CD4-positive, alpha-beta T cell treated with Interferon gamma for 1 hour (primary cell): ENCODE data around the gene REV1.
"Not testable (repeated sequence)": the region's sequence is repeated elsewhere in the genome, so short reads cannot be mapped to it uniquely, and the experiment has no call there.

Experiments used
- DNase-seq: peaks from one replicate; pipeline ENCODE4 v3.0.0-alpha.2; 2020

Gene REV1

DNA sequence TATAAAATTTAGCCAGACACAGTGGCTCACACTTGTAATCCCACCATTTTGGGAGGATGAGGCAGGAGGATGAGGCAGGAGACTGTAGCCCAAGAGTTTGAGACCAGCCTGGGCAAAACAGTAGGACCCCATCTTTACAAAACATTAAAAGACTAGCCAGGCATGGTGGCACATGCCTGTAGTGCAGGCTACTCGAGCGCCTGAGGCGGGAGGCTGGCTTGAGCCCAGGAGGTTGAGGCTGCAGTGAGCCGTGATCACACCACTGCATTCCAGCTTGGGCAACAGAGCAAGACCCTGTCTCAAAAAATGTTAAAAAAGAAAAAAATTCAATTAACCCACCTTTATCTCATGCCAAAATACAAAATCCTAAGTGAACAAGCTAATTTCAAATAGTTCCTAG is 4.0 kb downstream of the REV1 start:
- DNase-seq = no peak

DNA sequence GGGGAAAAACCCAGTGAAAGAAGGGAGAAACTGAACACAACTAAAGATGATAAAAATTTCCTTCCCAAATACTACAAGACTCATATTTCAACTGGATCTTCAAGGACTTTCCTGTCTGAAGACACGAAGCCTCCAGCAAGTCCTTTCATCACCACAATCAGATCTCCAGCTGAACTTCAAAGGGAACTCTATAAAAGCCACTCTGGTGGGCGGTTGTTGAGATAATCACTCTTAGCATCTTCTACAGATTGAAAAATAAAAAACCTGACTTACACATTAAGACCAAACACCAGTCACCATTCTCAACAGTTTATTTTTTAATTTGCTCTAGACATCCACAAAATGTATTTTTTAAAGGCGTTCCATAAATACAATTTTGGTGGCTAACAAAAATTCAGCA is 4.4 kb downstream of the REV1 start:
- DNase-seq = no peak

DNA sequence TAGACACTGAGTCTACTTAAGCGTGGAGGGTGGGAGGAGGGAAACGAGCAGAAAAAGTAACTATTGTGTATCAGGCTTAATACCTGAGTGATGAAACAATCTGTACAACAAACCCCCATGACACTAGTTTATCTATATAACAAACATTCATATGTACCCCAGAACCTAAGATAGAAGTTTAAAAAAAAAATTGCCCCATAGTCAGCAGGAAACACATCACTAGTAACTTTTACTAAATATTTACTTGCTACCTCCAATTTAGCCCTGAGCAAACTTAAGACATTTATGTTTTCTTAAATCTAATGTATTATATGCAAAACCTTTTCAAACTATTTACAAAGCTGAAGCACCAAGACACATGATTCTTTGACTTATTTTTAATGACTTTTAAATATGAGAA is 5.6 kb downstream of the REV1 start:
- no peak for DNase-seq

DNA sequence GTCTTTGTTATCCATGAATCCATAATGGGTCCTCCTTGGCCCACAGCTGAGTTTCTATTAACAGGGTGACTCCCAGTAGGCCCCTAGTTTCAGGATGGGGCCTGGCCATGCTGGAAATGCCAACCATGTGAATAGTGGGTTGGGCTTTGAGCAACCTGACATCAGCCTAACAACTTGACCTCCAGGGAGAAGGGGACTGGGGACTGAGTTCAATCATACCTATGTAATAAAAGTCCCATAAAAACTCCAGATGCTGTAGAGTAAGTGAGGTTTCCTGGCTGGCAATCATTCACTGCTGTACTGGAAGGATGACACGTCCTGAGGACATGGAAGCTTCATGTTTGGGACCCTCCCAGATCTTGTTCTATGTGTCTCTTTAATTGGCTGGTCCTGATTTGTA is 7.9 kb downstream of the REV1 start:
- no peak for DNase-seq

DNA sequence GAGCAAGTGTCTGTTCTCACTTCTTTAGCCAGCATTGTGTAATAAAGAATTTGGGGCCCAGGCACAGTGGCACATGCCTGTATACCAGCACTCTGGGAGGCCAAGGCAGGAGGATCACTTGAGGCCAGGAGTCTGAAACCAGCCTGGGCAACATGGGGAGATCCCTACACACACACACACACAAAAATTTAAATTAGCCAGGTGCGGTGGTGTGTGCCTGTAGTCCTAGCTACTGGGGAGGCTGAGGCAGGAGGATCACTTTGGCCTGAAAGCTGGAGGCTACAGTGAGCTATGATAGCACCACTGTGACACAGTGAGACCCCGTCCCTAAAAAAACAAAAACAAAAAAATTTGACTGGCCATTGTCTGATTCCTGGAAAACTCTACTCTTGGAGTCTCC is 8.3 kb downstream of the REV1 start:
- DNase-seq = no peak

DNA sequence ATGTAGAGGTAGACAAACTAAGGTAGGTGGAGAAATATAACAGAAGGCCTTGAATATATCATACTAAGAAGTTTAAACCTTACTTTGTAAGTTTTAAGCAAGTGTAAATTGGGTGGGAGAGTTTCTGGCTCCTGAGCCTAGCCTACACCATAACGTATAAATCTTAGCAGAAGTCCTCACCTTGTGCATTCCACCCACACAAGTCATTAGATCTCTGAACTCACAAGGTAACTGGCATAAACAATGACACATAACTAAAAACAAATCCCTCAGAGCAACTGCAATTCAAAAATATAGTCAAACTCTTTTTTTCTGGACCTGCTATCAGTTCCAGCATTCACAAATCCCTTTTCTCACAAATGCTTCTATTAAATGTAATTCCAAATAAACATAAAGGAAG is 9.4 kb downstream of the REV1 start:
- DNase-seq = no peak

DNA sequence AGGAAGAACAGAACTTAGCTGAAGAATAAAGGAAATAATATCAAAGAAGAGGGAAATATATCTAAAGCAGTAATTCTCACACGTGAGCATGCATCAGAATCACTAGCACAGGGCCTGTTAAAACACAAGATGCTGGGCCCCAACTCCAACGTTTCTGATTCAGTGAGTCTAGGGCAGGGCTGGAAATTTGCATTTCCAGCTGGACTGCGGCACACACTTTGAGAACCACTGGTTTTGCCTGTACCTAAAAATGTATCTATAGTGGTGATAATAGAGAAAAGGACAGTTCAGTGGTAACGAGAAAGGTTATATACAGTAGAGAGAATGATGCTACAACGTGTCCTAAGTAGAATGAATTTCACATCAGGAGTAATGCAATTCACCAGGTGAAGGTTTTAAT is 11.2 kb downstream of the REV1 start:
- no peak for DNase-seq

DNA sequence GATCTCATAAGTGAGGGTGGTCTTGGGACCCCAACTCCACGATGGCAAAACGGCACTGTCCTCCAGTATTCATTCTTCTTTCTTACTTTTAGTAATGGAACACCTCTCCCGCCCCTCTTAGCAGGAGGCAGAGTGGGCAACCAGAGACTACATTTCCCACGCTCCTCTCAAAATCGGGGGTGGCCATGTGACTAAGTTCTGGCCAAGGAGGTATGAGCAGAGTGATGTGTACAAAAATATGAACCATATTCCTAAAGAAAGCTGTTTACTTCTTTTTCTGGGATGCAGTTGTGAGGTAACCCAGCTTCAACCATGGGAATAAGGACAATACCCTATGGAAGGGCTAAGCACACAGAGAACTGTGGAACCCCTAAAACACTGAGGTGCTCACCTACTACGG is 12.8 kb downstream of the REV1 start:
- DNase-seq = no peak

DNA sequence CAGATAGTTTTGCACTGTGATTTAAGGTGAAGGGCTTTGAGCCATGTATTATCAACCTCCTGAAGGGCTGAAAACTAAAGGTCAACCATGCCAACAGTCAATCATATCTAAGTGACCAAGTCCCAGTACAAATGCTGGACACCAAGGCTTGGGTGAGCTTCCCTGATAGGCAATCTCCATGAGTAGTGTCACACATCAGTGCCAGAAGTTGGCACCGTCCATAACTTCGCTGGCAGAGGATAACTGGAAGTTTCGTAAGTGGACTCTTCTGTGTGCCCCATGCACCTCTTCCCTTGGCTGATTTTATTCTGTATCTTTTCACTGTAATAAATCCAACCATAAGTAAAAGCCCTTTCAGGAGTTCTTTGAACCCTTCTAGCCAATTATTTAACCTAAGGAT is 13.2 kb downstream of the REV1 start:
- DNase-seq = no peak

DNA sequence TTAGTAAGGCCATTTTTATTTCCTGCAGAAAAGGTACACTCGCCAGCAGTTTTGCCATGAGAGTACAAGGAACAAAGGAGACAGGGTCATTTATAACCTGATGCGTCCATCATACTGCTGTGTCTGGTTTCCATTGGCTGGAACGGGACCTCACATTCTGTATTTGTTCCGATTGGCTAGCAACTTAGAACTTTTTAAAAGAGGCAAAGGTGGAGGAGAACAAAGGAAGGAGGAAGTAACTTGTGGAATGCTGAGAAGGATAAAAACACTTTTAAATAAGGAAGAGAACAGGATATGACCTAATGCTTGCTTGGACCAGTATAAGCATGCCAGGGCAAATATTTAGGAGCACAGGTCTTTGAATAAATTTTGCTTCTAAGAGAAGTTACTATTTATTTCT is 14.7 kb downstream of the REV1 start:
- not testable (repeated sequence) for DNase-seq

DNA sequence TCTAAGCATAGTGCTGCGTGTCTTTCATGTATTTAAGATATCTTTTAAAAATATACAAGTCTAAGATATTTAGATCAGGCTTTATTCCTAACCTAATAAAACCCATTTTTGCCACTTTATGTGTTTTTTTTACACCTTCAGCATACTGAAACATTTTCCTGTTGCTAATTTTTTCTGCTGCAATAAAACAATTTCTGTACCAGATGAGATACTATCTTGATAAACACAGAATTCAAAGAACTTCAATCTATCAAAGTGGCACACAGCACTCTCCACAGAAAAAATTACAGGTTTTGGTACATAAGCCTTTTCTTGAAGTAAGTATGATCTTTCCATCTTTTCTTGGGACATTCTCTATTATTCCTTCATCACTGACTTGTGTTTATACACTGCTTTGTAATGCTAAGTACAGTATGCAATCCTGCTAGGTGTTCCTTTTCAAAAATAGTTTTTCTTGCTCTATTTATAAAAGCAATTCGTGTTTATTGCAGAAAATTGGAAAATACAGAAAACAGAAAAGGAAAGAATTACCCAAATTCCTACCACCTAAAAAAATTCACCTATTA is 16.2 kb downstream of the REV1 start:
- DNase-seq = no peak

DNA sequence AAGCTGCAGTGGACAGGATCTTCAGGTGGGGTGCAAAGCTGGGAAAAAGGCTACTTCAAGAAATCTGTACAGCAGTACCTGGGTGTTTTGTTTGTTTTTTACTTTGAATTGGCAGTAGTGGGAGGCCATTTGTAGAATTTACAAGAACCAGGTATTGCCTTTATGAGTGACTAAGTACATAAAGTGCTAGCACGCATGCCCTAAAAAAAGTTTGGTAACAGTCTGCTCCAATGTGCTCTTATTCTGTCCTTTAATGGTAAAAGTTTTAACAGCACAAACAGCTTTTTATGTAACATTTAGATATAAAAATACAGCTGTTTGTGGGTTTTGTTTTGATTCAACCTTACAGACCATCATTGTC is 17.2 kb downstream of the REV1 start:
- DNase-seq = no peak

DNA sequence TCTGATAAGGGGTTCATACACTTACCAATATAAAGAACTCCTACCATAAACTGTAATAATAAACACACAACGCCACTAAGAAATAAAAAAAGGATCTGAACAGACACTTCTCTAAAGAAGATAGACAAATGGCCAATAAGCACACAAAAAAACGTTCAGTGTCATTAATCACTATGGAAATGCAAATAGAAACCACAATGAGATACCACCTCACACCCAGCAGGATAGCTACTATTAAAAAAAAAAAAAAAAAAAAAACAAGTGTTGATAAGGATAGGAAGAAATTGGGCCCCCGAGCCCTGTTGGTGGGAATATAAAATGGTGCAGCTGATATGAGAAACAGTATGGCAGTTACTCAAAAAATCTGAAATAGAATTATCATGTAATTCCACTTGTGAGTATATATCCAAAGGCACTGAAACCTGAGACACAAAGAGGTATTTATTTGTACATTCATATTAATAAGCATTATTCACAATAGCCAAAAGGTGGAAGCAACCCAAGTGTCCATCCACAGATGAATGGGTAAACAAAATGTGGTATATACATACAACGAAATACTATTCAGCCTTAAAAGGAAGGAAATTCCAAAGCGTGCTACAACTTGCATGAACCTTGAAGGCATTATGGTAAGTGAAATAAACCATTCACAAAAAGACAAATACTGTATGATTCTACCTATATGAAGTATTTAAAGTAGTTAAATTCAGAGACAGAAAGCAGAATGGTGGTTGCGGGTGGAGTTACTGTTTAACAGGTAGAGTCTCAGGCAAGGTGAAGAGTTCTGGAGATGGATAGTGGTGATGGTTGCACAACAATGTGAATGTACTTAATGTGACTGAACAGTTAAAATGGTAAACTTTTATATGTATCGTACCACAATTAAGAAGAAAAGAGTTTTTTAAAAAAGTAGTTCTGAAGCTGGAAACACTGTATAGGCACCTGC is 17.9 kb downstream of the REV1 start:
- no peak for DNase-seq

DNA sequence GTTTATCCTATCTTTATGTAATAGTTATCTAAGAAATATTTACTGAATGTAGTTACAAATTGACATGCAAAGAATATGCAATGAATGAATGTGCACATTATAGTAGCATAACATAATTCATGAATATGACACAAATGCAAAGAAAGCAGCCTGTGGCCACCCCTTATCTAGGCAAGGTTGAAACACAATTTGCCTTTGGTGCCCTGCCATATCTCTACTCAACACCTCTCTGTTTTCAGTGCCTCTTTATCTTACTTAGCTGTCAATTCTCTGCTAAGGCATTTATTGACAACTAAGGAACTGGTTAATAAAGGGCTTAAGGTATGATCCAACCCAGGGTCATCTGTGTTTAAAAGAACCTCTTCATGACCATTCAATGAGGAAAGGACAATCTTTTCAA is 18.9 kb downstream of the REV1 start:
- DNase-seq = no peak

DNA sequence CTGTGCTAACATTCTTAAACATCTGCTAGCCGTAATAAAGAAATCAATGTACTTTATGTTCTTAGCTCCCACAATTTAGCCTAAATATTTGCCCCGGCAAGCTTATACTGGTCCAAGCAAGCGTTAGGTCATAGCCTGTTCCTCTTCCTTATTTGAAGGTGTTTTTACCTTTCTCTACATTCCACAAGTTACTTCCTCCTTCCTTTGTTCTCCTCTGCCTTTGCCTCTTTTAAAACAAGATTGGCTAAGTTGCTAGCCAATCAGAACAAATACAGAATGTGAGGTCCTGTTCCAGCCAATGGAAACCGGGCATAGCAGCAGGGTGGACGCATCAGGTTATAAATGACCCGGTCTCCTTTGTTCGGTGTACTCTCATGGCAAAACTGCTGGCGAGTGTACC is 19.4 kb downstream of the REV1 start:
- not testable (repeated sequence) for DNase-seq

DNA sequence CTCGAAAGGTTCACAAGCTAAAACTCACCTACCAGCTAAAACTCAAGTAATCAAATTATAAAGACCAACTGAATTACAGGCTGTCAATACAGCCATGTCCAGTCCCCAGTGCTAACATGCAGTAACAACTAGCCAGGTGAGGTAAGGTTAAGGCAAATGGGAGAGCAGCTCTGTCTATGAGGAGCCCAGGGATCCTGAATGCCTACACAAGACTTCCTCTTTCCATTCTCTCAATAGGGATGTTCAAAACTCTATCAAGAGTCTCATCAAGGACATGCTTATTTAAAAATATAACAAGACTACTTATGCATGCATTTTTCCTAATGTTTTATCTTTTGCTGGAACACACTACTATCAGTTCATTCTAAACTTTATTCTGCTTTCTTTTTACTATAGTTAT is 20.4 kb downstream of the REV1 start:
- DNase-seq = no peak

DNA sequence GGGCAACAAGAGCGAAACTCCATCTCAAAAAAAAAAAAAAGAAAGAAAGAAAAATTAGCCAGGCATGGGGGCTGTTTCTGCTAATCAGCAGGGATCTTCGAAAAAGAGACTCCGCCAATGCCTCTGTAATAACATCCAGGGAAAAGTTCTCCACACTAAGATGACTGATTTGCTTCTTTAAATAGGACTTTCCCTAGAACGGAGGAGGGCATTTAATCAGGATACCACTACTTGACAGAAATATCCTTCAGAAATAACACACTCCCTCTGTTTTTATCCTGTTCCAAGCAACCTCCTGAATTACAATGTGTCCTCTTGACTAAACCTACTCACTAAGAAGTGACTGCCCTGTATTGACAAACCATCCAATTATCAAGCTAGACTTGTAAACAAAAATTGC is 21.7 kb downstream of the REV1 start:
- DNase-seq = no peak

DNA sequence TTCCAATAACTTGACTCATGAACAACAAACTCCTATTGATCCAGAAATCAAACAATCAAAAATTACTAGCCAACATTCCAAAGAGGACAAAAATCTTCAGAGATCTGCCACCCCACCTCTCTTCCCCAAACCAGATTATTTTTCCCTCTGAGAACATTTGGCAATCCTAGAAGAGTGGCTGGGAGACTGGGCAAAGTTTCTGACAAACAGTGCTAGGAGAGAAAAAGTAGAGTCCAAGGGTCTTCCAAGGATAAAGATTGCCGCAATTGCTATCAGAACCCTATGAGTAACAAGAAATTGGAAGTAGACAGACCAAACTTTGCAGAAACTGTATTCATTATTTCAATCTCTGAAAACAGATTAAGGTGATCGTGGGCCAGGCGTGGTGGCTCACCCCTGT is 22.4 kb downstream of the REV1 start:
- DNase-seq = no peak

DNA sequence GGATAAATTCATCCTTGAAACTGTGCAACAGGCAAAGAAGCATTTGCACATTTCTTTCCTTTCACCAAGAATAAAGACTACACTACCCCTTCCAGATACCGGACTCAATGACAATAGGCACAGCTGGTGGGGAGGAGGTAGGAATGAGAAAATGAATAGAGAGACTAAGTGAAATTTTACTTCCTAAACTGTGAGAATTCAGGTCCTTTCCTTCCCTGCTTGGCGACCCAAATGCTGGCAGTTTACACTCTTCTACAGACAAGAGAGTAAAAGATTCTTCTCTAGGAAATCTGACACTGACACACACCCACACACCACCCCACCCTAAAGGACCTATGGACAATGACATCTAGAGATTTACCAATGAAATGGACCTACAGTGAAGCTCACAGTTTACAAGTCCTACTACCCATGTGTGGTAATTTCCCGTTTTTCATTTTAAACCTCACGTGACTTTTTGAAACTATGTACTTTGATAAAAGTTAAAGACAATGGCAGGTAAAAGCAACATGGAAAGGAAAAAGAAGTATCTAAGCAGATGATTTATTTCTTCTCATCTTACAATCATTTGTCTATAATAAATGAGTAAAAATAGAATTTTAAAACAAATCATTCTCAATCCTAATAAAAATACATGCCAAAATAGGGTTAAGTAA is 27.9 kb downstream of the REV1 start:
- DNase-seq = no peak

DNA sequence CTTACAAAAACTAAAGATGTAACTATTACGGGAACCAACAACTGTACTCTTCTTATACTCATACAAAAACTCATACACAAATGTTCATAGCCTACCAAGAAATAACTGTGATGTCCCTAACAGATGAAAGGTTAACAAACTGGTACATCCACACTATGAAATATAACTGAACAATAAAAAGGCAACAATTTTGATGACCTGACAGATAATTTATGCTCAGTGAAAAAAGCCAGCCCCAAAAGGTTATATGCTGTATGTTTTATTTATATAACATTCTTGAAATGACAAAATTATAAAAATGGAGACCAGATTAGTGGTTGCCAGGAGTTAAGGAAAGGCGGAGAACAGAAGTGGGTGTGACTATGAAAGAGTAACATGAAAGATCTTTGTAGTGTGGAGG is 31.3 kb downstream of the REV1 start:
- DNase-seq = no peak

DNA sequence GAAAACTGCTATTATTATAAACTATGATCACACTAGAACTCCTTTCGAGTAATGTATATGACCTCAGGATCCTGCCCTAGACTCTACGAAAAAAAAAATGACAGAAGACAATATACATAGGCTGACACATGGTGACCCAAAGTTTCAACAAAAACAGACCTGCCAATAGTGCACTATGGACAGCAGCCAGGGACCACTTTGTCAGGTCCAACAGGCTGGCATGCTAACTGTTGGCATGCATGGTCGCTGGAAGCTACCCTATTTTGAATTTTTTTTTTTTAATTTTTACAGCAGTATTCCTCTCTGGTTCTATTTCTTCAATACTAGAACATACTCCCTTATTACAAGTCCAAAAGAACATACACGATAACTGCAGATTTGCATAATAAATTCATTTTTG is 38.1 kb downstream of the REV1 start:
- no peak for DNase-seq

DNA sequence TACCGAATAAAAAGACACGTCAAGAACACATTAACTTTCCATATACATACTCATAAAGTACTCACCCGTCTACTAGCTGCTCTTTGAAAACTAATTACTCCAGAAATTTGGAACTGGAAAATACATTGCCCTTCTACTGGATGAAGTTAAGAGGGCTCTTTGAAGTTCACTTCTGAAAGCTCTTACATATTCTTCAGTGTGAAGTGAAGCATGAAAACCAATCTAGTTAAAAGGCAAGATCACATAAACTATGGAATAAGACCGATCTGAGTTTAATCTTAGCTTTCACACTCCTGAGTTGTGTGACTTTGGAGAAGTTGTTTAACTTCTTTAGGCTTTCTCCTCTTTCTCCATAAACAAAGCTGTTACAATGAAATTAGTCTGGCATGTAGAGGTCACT is 38.5 kb downstream of the REV1 start:
- DNase-seq = no peak

DNA sequence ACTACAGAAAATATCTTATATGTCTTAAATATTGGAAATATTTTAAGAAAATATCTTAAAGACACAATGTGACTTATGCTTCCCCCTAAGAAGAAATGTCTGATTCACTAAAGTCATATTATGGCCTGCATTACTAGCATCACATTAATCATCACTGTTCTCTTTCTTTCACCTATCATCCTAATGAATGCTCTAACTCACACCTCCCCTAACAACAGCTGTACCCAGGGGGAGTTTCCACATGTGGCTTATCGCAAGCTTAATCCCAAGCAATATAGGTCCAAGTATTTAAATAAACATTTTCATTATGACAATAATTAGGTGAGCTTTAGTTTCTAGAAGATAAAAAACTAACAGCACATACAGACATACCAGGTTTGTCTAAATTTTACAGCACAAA is 39.6 kb downstream of the REV1 start:
- no peak for DNase-seq

DNA sequence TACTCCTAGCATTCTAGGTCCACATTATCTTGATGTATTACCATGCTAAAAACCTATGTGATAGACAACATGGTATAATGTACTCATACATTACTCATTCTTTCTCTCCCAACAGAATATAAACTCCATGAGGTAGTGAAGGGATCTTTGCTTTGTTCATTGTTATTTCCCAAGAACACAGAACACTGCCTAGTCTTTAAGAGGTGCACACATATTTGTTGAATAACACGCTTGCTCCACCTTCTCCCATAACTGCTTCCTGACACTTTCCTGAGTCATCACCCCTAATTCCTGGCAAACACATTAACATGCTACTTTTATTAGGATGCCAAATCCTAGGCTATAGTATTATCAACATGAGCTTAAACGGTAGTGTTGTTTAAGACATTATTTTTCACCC is 41.3 kb downstream of the REV1 start:
- no peak for DNase-seq
